NT2/D1 (cell line): ENCODE measurements around the gene FOXP1.

Experiments
- SUZ12 ChIP-seq: IDR thresholded peaks from 2 replicates; pipeline ENCODE4 v1.6.1; 2011; ENCODE audit not compliant: insufficient read length, insufficient read depth; ENCODE audit errors: extremely low read depth
- YY1 ChIP-seq: IDR thresholded peaks from 2 replicates; pipeline ENCODE4 v1.6.1; 2011; ENCODE audit not compliant: insufficient read length, insufficient read depth
- ZNF274 ChIP-seq: IDR thresholded peaks from 2 replicates; pipeline ENCODE4 v1.6.1; 2011; ENCODE audit warnings: mild to moderate bottlenecking, low read depth, low read length

GRCh38 chr3:71107926-71108325 lies 475.6 kb downstream of the FOXP1 start:
- TF ChIP-seq SUZ12 (no peak), YY1 (no peak), ZNF274 (no peak)
